ENCODE measurements around the gene LRRC37A2. TPM values are rescaled to one million over a fixed set of nuclear protein-coding genes. Genes with fewer than 3 reads are reported as not detected.
"Not testable (repeated sequence)": the region's sequence is repeated elsewhere in the genome, so short reads cannot be mapped to it uniquely, and the experiment has no call there.

The LRRC37A2 gene
- total RNA-seq, 1 donor from 2014 or later, result 9.5 TPM

DNA sequence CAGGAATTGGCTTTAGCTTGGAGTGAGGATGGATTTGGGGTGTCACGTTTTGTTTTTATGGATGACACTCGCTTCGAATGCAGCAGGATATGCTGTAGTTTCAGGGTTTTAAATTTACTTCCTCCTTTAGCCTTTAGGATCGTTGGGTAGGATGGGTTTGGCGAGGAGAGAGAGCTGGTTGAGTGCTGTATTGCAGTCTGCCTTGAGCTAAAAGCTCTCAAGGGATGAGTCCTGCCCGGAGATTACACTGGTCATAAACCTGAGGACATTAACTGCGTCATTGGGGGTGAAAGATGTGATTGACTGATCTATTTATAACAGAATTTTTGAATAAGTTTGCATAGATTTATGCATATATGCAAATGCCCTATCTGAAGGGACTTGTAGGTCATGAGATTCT lies 79.1 kb downstream of the LRRC37A2 start:
- not testable (repeated sequence) for DNase-seq (ENCODE audit: low read depth)

DNA sequence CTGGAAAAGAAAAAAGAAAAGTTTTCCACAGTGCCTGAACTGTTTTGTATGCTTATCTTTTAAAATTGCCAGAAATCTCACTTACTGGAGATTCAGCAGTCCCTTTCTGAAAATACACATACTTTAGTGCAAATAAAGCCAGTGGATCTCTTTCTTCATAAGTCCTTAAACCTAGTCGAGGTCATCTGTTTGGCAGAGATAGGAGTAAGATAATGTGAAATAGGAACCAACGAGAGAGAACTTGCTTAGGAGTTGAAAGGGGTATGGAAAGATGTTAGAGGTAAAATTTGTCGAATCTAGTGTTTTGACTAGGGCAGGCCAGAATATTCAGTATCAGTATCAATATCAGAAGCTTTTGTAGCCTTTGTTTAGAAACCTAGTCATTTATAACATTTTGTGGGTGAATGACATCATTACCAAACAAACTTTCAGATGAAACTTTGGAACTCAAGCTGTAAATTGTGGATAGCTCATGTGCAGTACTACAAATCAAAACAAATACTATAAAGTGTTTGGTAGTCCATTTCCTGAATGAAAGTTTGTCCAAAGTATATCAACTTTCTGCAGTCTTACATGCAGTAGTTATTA lies 86.2 kb downstream of the LRRC37A2 start:
- DNase-seq (ENCODE audit: low read depth), result not testable (repeated sequence)

DNA sequence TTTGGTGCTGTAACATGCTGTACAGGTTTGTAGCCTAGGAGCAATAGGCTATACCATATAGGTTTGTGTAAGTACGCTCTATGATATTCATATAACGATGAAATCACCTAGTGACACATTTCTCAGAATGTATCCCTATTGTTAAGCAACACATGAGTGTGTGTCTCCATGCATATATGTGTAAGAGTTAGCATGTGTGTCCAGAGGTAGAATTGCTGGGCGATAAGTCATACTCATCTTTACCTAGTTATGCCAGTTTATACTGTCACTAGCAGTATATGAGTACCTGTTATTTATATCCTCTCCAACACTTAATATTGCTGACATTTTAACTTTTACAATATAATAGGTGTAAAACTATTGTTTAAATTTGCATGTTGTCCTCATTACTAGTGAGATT lies 88.5 kb downstream of the LRRC37A2 start:
- DNase-seq (ENCODE audit: low read depth), result not testable (repeated sequence)

DNA sequence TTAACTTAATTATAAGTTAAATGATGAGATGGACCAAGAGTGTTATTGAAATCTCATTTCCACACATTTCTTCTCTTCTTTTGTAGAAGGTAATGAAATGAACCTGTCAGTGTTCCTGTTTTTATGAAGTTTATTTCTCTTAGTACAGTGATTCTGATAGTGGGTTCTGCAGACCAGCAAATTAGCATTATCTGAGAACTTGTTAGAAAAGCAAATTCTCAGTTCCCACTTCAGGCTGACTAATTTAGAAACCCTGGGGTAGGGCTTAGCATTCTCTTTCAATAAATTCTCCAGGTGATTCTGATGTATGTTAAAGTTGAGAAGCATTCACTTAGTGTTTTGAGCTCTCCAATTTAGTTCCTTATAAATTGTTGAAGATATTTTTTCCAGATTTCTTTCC lies 90.9 kb downstream of the LRRC37A2 start:
- DNase-seq (ENCODE audit: low read depth), result not testable (repeated sequence)

Other genes starting within 250 kb of the LRRC37A2 start
- 1.1 and 1.5 TPM in 2 replicates for gene LRRC37A, start 217.3 kb upstream of the LRRC37A2 start, total RNA-seq
- gene ARL17B, start 150.7 kb upstream of the LRRC37A2 start, total RNA-seq, result 10.2 and 17.7 TPM in 2 replicates
- 7.0 and 12.8 TPM in 2 replicates for gene ARL17A, start 67.2 kb downstream of the LRRC37A2 start, total RNA-seq
- gene NSF, start 78.2 kb downstream of the LRRC37A2 start, total RNA-seq, result 72.0 and 77.4 TPM in 2 replicates